Measurements from ENCODE around the gene LTF. TPM values are rescaled to one million over a fixed set of nuclear protein-coding genes. Genes with fewer than 3 reads are reported as not detected.
"Not testable (repeated sequence)": the region's sequence is repeated elsewhere in the genome, so short reads cannot be mapped to it uniquely, and the experiment has no call there.

The LTF gene
- total RNA-seq, 2 experiments from 2014 or later: not detected

DNA sequence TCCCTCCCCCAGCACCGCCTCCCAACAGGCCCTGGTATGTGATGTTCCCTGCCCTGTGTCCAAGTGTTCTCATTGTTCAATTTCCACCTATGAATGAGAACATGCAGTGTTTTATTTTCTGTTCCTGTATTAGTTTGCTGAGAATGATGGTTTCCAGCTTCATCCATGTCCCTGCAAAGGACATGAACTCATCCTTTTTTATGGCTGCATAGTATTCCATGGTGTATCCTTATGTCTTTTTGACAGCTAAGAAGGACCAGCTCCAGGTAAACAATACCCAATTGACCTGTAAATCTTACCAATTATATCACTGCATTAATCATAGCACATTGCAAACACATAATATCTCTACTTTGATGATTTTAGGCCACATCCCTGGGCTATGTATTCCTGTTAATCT, 33.8 kb downstream of the LTF start:
- H3K27ac Mint-ChIP-seq; intact Hi-C loops (cut with DNase I, micrococcal nuclease); DNase-seq; CTCF ChIA-PET; H3K9me3 Mint-ChIP-seq; H3K36me3 ChIP-seq (ENCODE audit: insufficient read depth, low read length); ATAC-seq (ENCODE audit: poor library complexity); H3K36me3 Mint-ChIP-seq (ENCODE audit: low read depth); H3K4me3 Mint-ChIP-seq; H3K4me3 ChIP-seq (ENCODE audit: low read length); H3K4me1 ChIP-seq (ENCODE audit: insufficient read depth, low read length); H3K27me3 Mint-ChIP-seq; H3K27ac ChIP-seq (ENCODE audit: low read depth in 1 of 2, low read length in 2 of 2); H3K9me3 ChIP-seq (ENCODE audit: control insufficient read depth in 1 of 2, insufficient read depth in 1 of 2, low read length in 2 of 2); H3K27me3 ChIP-seq (ENCODE audit: control insufficient read depth in 1 of 2, insufficient read depth in 2 of 2, low read length in 2 of 2); POLR2A ChIA-PET: not testable (repeated sequence)
- peaks cover 16% of the 10 kb centered on the region for H3K4me1 Mint-ChIP-seq (ENCODE audit: low read depth)

DNA sequence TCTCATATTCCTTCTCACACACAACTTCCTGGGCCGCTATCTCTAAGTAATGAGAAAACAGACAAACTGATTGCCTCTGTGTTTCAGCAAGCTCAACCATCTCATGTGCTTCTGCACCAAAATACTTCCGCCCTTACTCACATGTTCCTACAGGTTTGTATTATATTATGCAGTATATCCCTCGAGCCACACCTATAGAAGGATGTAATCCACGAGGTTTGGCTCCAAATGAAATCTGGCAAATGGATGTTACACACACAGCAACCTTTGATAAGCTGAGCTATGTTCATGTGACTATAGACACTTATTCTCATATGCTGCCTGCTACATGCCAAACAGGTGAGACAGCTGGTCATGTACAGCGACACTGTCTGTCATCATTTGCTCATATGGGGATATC, 35.0 kb downstream of the LTF start:
- intact Hi-C loops (cut with DNase I, micrococcal nuclease): no loop called here
- H3K36me3 Mint-ChIP-seq (ENCODE audit: low read depth): no peaks in the 10 kb centered on the region
- Histone ChIP-seq H3K9me3 (ENCODE audit: control insufficient read depth in 1 of 2, insufficient read depth in 1 of 2, low read length in 2 of 2) (no peaks in the 10 kb centered on the region), H3K27me3 (ENCODE audit: control insufficient read depth in 1 of 2, insufficient read depth in 2 of 2, low read length in 2 of 2) (no peaks in the 10 kb centered on the region), H3K36me3 (ENCODE audit: insufficient read depth, low read length) (no peaks in the 10 kb centered on the region), H3K4me1 (ENCODE audit: insufficient read depth, low read length) (peaks cover 5% of the 10 kb centered on the region), H3K27ac (ENCODE audit: low read depth in 1 of 2, low read length in 2 of 2) (no peak overlapping the region), H3K4me3 (ENCODE audit: low read length) (no peak overlapping the region)
- CTCF ChIA-PET: no interaction called here
- TF ChIP-seq, protein P1, sequence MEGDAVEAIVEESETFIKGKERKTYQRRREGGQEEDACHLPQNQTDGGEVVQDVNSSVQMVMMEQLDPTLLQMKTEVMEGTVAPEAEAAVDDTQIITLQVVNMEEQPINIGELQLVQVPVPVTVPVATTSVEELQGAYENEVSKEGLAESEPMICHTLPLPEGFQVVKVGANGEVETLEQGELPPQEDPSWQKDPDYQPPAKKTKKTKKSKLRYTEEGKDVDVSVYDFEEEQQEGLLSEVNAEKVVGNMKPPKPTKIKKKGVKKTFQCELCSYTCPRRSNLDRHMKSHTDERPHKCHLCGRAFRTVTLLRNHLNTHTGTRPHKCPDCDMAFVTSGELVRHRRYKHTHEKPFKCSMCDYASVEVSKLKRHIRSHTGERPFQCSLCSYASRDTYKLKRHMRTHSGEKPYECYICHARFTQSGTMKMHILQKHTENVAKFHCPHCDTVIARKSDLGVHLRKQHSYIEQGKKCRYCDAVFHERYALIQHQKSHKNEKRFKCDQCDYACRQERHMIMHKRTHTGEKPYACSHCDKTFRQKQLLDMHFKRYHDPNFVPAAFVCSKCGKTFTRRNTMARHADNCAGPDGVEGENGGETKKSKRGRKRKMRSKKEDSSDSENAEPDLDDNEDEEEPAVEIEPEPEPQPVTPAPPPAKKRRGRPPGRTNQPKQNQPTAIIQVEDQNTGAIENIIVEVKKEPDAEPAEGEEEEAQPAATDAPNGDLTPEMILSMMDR (IDR thresholded peaks at IDR 0.05): no peak
- H3K4me1 Mint-ChIP-seq (ENCODE audit: low read depth): peaks cover 16% of the 10 kb centered on the region
- DNase-seq: no peak
- no peak overlapping the region for H3K4me3 Mint-ChIP-seq
- H3K27me3 Mint-ChIP-seq: no peaks in the 10 kb centered on the region
- POLR2A ChIA-PET: no interaction called here
- no peak overlapping the region for H3K27ac Mint-ChIP-seq
- peaks cover 8% of the 10 kb centered on the region for H3K9me3 Mint-ChIP-seq
- no peak for ATAC-seq (ENCODE audit: poor library complexity)

DNA sequence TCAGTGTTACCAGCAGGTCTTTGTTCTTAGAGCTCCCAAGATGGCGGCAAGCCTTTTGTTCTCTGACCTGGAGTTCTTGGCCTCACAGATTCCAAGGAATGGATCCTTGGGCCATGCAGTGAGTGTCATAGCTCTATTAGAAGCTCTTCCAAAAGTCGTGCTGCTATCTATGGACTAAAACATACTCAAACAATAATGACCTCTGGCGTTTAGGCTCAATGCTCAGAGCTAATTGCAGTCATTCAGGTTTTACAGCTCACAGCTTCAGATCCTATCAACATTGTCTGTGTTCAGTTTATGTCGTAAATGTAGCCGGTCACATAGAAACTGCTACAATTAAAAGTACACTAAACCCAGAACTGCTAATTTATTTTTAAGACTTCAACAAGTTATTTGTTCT, 35.5 kb downstream of the LTF start:
- intact Hi-C loops (cut with DNase I, micrococcal nuclease): no loop called here
- ChIA-PET POLR2A (no interaction called here), CTCF (no interaction called here)
- TF ChIP-seq, protein P1 (IDR thresholded peaks at IDR 0.05): no peak
- H3K4me1 Mint-ChIP-seq (ENCODE audit: low read depth): peaks cover 16% of the 10 kb centered on the region
- H3K4me3 Mint-ChIP-seq: no peak overlapping the region
- no peaks in the 10 kb centered on the region for H3K27me3 Mint-ChIP-seq
- Histone ChIP-seq H3K36me3 (ENCODE audit: insufficient read depth, low read length) (no peaks in the 10 kb centered on the region), H3K9me3 (ENCODE audit: control insufficient read depth in 1 of 2, insufficient read depth in 1 of 2, low read length in 2 of 2) (no peaks in the 10 kb centered on the region), H3K4me1 (ENCODE audit: insufficient read depth, low read length) (peaks cover 5% of the 10 kb centered on the region), H3K27me3 (ENCODE audit: control insufficient read depth in 1 of 2, insufficient read depth in 2 of 2, low read length in 2 of 2) (no peaks in the 10 kb centered on the region), H3K27ac (ENCODE audit: low read depth in 1 of 2, low read length in 2 of 2) (no peak overlapping the region), H3K4me3 (ENCODE audit: low read length) (no peak overlapping the region)
- peaks cover 8% of the 10 kb centered on the region for H3K9me3 Mint-ChIP-seq
- H3K27ac Mint-ChIP-seq: no peak overlapping the region
- no peak for DNase-seq
- H3K36me3 Mint-ChIP-seq (ENCODE audit: low read depth): no peaks in the 10 kb centered on the region
- no peak for ATAC-seq (ENCODE audit: poor library complexity)

DNA sequence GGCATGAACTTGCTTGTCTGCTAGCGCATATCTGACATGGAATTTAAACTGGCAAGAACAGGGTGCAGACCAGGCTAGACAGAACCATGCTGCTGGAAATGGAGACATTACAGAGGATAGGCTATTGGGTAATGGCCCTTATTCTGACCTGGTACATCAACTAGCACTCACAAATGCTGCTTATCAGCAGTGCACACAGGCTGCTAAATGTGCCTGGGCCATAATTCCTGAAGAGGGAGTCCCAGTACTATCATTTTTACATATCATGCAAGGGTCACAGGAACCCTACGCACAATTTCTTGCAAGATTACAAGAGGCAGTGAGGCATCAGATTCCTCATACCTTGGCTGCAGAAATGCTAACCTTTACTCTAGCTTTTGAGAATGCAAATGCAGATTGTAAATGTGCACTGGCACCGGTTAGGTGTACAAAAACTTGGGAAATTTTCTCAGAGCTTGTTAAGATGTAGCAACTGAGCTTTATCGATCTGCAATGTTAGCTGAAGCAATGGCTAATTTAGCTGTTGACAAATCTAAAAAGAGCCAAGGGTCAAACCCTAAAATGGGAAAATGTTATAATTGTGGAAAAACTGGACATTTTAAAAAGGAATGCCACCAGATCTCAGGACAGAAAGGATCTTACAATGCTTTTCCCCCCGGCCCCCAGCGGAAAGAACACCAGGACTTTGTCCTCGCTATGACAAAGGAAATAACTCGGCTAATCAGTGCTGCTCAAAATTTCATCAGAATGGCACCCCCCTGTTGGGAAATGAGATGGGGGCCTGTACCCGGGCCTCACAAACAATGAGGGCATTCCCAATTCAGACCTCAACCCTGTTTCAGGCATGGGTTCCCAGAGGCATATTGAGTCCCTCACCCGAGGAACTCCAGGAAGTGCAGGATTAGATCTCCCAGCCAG, 36.5 kb downstream of the LTF start:
- intact Hi-C loops (cut with DNase I, micrococcal nuclease): no loop called here
- H3K9me3 Mint-ChIP-seq: peaks cover 8% of the 10 kb centered on the region
- H3K27ac Mint-ChIP-seq: no peak overlapping the region
- H3K4me1 Mint-ChIP-seq (ENCODE audit: low read depth): peaks cover 16% of the 10 kb centered on the region
- no peaks in the 10 kb centered on the region for H3K36me3 Mint-ChIP-seq (ENCODE audit: low read depth)
- no peak for DNase-seq
- Histone ChIP-seq H3K27me3 (ENCODE audit: control insufficient read depth in 1 of 2, insufficient read depth in 2 of 2, low read length in 2 of 2) (no peaks in the 10 kb centered on the region), H3K9me3 (ENCODE audit: control insufficient read depth in 1 of 2, insufficient read depth in 1 of 2, low read length in 2 of 2) (no peaks in the 10 kb centered on the region), H3K4me1 (ENCODE audit: insufficient read depth, low read length) (peaks cover 5% of the 10 kb centered on the region), H3K4me3 (ENCODE audit: low read length) (no peak overlapping the region), H3K36me3 (ENCODE audit: insufficient read depth, low read length) (no peaks in the 10 kb centered on the region), H3K27ac (ENCODE audit: low read depth in 1 of 2, low read length in 2 of 2) (no peak overlapping the region)
- TF ChIP-seq, protein P1 (IDR thresholded peaks at IDR 0.05): no peak
- no peaks in the 10 kb centered on the region for H3K27me3 Mint-ChIP-seq
- no peak overlapping the region for H3K4me3 Mint-ChIP-seq
- no peak for ATAC-seq (ENCODE audit: poor library complexity)
- ChIA-PET POLR2A (no interaction called here), CTCF (no interaction called here)

DNA sequence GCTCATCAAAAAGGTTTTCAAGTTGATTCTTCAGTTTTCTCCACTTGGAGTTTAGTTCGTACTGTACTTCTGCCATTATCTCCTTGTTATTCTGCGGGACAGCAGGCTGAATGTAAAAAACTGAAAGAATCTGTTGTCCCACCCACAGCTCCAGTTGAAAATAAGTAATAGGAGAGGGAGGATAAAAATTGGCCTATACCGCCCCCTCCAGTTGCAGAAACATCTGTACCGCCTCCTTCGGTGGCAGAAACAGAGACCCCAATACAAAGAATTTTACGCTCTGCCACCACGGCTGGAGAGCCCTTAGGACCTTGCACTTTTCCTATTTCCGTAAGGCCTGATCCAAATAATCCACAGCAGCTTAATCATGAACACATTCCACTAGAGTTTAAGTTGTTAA, 37.3 kb downstream of the LTF start:
- H3K36me3 Mint-ChIP-seq (ENCODE audit: low read depth); H3K4me3 Mint-ChIP-seq; H3K4me3 ChIP-seq (ENCODE audit: low read length); H3K36me3 ChIP-seq (ENCODE audit: insufficient read depth, low read length); H3K9me3 ChIP-seq (ENCODE audit: control insufficient read depth in 1 of 2, insufficient read depth in 1 of 2, low read length in 2 of 2); H3K9me3 Mint-ChIP-seq; H3K4me1 ChIP-seq (ENCODE audit: insufficient read depth, low read length); H3K27ac Mint-ChIP-seq; DNase-seq; CTCF ChIA-PET; POLR2A ChIA-PET; ATAC-seq (ENCODE audit: poor library complexity); H3K27ac ChIP-seq (ENCODE audit: low read depth in 1 of 2, low read length in 2 of 2); H3K27me3 Mint-ChIP-seq; H3K27me3 ChIP-seq (ENCODE audit: control insufficient read depth in 1 of 2, insufficient read depth in 2 of 2, low read length in 2 of 2); intact Hi-C loops (cut with DNase I, micrococcal nuclease): not testable (repeated sequence)
- peaks cover 11% of the 10 kb centered on the region for H3K4me1 Mint-ChIP-seq (ENCODE audit: low read depth)
